ENCODE measurements around the gene FBP1. TPM values are rescaled to one million over a fixed set of nuclear protein-coding genes. Genes with fewer than 3 reads are reported as not detected.

FBP1 gene
- total and polyA plus RNA-seq, 2 donors from 2014 or later: 27.3 to 266 TPM

DNA sequence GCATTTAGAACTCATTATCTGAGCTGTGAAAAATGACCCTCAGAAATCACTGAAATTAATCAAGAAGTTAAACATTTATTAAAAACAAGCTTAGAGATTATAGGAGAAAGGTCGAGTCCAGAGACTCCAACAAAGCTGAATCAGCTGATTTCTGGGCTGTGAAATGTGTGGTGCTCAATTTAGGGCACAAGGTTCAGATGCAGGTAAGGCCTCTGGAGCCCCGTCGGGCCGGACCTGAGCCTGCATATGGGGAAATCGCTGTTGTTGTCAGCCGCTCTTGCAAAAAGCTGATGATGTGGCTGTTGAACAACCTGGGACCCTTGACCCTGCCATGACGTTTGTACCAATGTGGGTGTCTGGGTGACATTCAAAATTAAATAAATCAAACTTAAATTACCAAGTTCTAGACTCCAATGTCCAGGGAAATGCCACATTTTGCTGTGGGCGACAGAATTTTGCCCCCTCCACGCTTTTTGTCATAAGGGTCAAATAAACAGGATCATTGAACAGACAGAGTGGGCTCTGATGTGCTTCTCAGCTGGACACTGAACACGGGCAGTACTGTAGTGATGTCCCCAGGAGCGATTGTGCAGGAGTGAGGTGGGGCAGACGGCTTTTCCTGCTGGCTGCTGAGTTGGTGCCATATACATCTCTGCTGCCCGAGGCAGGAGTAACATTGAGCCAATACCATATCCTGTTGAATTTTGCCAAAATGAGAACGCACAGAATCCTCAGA lies 27.2 kb upstream of the FBP1 start:
- DNase-seq (peak in 3 of 5 donors; percentile 18 to 50 (median 38)), FAIRE-seq (no peak)
- Histone ChIP-seq H3K9me3 (ENCODE audit: control insufficient read depth in 2 of 3, insufficient read depth in 1 of 3, low read length in 3 of 3) (no peaks in the 10 kb centered on the region), H3K4me1 (ENCODE audit: control insufficient read depth in 2 of 3, insufficient read depth in 2 of 3, low read depth in 1 of 3, low read length in 3 of 3) (peaks cover 0 to 11% (median 9%) of the 10 kb centered on the region in 3 donors), H3K4me3 (ENCODE audit: low read length in 3 of 3) (no peak overlapping the region), H3K27ac (ENCODE audit: low read depth in 2 of 2, low read length in 2 of 2) (peak overlapping the region; percentile 87 to 90), H3K36me3 (ENCODE audit: control insufficient read depth in 2 of 3, insufficient read depth in 3 of 3, low read length in 3 of 3) (no peaks in the 10 kb centered on the region), H3K27me3 (ENCODE audit: control insufficient read depth, insufficient read depth, low read length) (no peaks in the 10 kb centered on the region), H3K9ac (ENCODE audit: low read length in 3 of 3) (peak overlapping the region in 1 of 3 donors; percentile 4)
- TF ChIP-seq, protein P1, sequence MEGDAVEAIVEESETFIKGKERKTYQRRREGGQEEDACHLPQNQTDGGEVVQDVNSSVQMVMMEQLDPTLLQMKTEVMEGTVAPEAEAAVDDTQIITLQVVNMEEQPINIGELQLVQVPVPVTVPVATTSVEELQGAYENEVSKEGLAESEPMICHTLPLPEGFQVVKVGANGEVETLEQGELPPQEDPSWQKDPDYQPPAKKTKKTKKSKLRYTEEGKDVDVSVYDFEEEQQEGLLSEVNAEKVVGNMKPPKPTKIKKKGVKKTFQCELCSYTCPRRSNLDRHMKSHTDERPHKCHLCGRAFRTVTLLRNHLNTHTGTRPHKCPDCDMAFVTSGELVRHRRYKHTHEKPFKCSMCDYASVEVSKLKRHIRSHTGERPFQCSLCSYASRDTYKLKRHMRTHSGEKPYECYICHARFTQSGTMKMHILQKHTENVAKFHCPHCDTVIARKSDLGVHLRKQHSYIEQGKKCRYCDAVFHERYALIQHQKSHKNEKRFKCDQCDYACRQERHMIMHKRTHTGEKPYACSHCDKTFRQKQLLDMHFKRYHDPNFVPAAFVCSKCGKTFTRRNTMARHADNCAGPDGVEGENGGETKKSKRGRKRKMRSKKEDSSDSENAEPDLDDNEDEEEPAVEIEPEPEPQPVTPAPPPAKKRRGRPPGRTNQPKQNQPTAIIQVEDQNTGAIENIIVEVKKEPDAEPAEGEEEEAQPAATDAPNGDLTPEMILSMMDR (IDR thresholded peaks at IDR 0.05; ENCODE audit: borderline replicate concordance, extremely low read depth, insufficient read depth): no peak
- intact Hi-C loops (cut with DNase I): no loop called here

DNA sequence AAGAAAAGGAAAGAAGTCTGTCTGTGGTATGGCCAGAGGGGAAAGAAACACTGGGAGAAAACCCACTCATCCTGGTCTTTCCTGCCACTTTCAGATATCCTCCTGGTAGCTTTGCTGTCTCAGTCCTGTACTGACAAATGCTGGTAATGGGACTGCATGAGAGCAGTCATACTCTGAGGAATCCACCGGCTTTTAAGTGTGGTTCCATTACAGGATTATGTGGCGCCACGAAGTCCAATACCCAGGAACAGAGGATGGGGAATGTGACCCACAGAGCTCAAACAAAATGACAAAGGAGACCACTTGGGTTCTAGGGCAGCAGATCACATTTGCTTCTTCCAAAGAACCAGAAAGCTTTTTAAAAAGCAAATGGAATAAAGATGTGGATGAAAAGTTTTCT lies 26.3 kb upstream of the FBP1 start:
- FAIRE-seq: no peak
- Histone ChIP-seq H3K9ac (ENCODE audit: low read length in 3 of 3) (peak overlapping the region in 1 of 3 donors; percentile 4), H3K4me1 (ENCODE audit: control insufficient read depth in 2 of 3, insufficient read depth in 2 of 3, low read depth in 1 of 3, low read length in 3 of 3) (peaks cover 0 to 11% (median 9%) of the 10 kb centered on the region in 3 donors), H3K9me3 (ENCODE audit: control insufficient read depth in 2 of 3, insufficient read depth in 1 of 3, low read length in 3 of 3) (no peaks in the 10 kb centered on the region), H3K36me3 (ENCODE audit: control insufficient read depth in 2 of 3, insufficient read depth in 3 of 3, low read length in 3 of 3) (no peaks in the 10 kb centered on the region), H3K27me3 (ENCODE audit: control insufficient read depth, insufficient read depth, low read length) (no peaks in the 10 kb centered on the region), H3K27ac (ENCODE audit: low read depth in 2 of 2, low read length in 2 of 2) (peak overlapping the region; percentile 73 to 90), H3K4me3 (ENCODE audit: low read length in 3 of 3) (no peak overlapping the region)
- DNase-seq: no peak
- TF ChIP-seq, protein P1 (IDR thresholded peaks at IDR 0.05; ENCODE audit: borderline replicate concordance, extremely low read depth, insufficient read depth): no peak
- intact Hi-C loops (cut with DNase I): no loop called here

DNA sequence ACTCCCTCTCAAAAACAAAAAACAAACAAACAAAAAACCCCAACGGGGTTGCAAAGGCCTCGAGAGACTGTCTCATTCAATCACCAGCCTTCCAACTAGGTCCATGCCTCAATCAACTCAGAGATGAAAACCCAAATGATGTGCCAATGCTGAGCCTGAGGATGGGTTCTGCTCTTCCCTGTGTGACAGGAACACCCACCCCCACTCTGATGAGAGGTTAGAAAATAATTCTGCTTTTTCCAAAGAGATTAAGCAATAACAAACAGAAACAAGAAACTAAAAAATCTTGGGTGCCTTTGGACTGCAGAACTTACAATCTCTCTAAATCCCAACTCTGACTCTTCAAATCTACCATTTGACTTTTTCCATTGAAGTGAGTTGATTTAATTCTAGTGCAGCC lies 25.5 kb upstream of the FBP1 start:
- no peaks in the 10 kb centered on the region for H3K27me3 ChIP-seq (ENCODE audit: control insufficient read depth, insufficient read depth, low read length)
- no peak for DNase-seq
- TF ChIP-seq, protein P1 (IDR thresholded peaks at IDR 0.05; ENCODE audit: borderline replicate concordance, extremely low read depth, insufficient read depth): no peak
- FAIRE-seq: no peak
- intact Hi-C loops (cut with DNase I): no loop called here
- no peak overlapping the region for H3K9ac ChIP-seq (ENCODE audit: low read length in 3 of 3)
- peaks cover 0 to 11% (median 9%) of the 10 kb centered on the region in 3 donors for H3K4me1 ChIP-seq (ENCODE audit: control insufficient read depth in 2 of 3, insufficient read depth in 2 of 3, low read depth in 1 of 3, low read length in 3 of 3)
- H3K9me3 ChIP-seq (ENCODE audit: control insufficient read depth in 2 of 3, insufficient read depth in 1 of 3, low read length in 3 of 3): no peaks in the 10 kb centered on the region
- no peak overlapping the region for H3K4me3 ChIP-seq (ENCODE audit: low read length in 3 of 3)
- no peaks in the 10 kb centered on the region for H3K36me3 ChIP-seq (ENCODE audit: control insufficient read depth in 2 of 3, insufficient read depth in 3 of 3, low read length in 3 of 3)
- H3K27ac ChIP-seq (ENCODE audit: low read depth in 2 of 2, low read length in 2 of 2): peak overlapping the region in 1 of 2 donors; percentile 90
